ENCODE measurements around the gene USP17L24.
"Not testable (repeated sequence)": the region's sequence is repeated elsewhere in the genome, so short reads cannot be mapped to it uniquely, and the experiment has no call there.

USP17L24 gene

GRCh38 chr4:9324865-9325264 is at the start of gene USP17L24:
USP17L24 (plus strand) TSS chr4:9325165; CDS start chr4:9325165, 0 bp downstream.
- H3K27ac ChIP-seq (ENCODE audit: low read depth, low read length); H3K4me3 ChIP-seq (ENCODE audit: low read depth, low read length); H3K27me3 ChIP-seq (ENCODE audit: control insufficient read depth, insufficient read depth, low read length); H3K9me3 ChIP-seq (ENCODE audit: control insufficient read depth, insufficient read depth, low read depth, low read length); H3K36me3 ChIP-seq (ENCODE audit: control insufficient read depth, insufficient read depth, low read length); H3K9ac ChIP-seq (ENCODE audit: low read length); H3K4me1 ChIP-seq (ENCODE audit: control insufficient read depth, insufficient read depth, low read length): not testable (repeated sequence)

GRCh38 chr4:9324191-9324590 is 774 bp upstream of the USP17L24 start:
- H3K4me3 ChIP-seq (ENCODE audit: low read depth, low read length); H3K27ac ChIP-seq (ENCODE audit: low read depth, low read length); H3K9me3 ChIP-seq (ENCODE audit: control insufficient read depth, insufficient read depth, low read depth, low read length); H3K4me1 ChIP-seq (ENCODE audit: control insufficient read depth, insufficient read depth, low read length); H3K27me3 ChIP-seq (ENCODE audit: control insufficient read depth, insufficient read depth, low read length); H3K9ac ChIP-seq (ENCODE audit: low read length); H3K36me3 ChIP-seq (ENCODE audit: control insufficient read depth, insufficient read depth, low read length): not testable (repeated sequence)

GRCh38 chr4:9329611-9330010 is 4.6 kb downstream of the USP17L24 start, which contains the start of gene USP17L25:
USP17L25 (plus strand) TSS chr4:9329911; CDS start chr4:9329911, 0 bp downstream.
- H3K9ac ChIP-seq (ENCODE audit: low read length); H3K27ac ChIP-seq (ENCODE audit: low read depth, low read length); H3K4me1 ChIP-seq (ENCODE audit: control insufficient read depth, insufficient read depth, low read length); H3K4me3 ChIP-seq (ENCODE audit: low read depth, low read length); H3K36me3 ChIP-seq (ENCODE audit: control insufficient read depth, insufficient read depth, low read length); H3K27me3 ChIP-seq (ENCODE audit: control insufficient read depth, insufficient read depth, low read length); H3K9me3 ChIP-seq (ENCODE audit: control insufficient read depth, insufficient read depth, low read depth, low read length): not testable (repeated sequence)

GRCh38 chr4:9334358-9334757 is 9.4 kb downstream of the USP17L24 start, which contains the start of gene USP17L26:
USP17L26 (plus strand) TSS chr4:9334658; CDS start chr4:9334658, 0 bp downstream.
- not testable (repeated sequence) for H3K9me3 ChIP-seq (ENCODE audit: control insufficient read depth, insufficient read depth, low read depth, low read length); H3K4me1 ChIP-seq (ENCODE audit: control insufficient read depth, insufficient read depth, low read length); H3K27me3 ChIP-seq (ENCODE audit: control insufficient read depth, insufficient read depth, low read length); H3K27ac ChIP-seq (ENCODE audit: low read depth, low read length); H3K9ac ChIP-seq (ENCODE audit: low read length); H3K4me3 ChIP-seq (ENCODE audit: low read depth, low read length); H3K36me3 ChIP-seq (ENCODE audit: control insufficient read depth, insufficient read depth, low read length)

- H3K4me1 ChIP-seq (ENCODE audit: control insufficient read depth, insufficient read depth, low read length); H3K9ac ChIP-seq (ENCODE audit: low read length); H3K36me3 ChIP-seq (ENCODE audit: control insufficient read depth, insufficient read depth, low read length); H3K27me3 ChIP-seq (ENCODE audit: control insufficient read depth, insufficient read depth, low read length); H3K27ac ChIP-seq (ENCODE audit: low read depth, low read length); H3K9me3 ChIP-seq (ENCODE audit: control insufficient read depth, insufficient read depth, low read depth, low read length); H3K4me3 ChIP-seq (ENCODE audit: low read depth, low read length): not testable (repeated sequence)
Measured at GRCh38 chr4:9339103-9339502, 14.1 kb downstream of the USP17L24 start, which contains the start of gene USP17L5. USP17L5 (plus strand) TSS chr4:9339403; CDS start chr4:9339403, 0 bp downstream.

- H3K36me3 ChIP-seq (ENCODE audit: control insufficient read depth, insufficient read depth, low read length); H3K27ac ChIP-seq (ENCODE audit: low read depth, low read length); H3K27me3 ChIP-seq (ENCODE audit: control insufficient read depth, insufficient read depth, low read length); H3K9ac ChIP-seq (ENCODE audit: low read length); H3K4me3 ChIP-seq (ENCODE audit: low read depth, low read length); H3K4me1 ChIP-seq (ENCODE audit: control insufficient read depth, insufficient read depth, low read length); H3K9me3 ChIP-seq (ENCODE audit: control insufficient read depth, insufficient read depth, low read depth, low read length): not testable (repeated sequence)
Measured at GRCh38 chr4:9343848-9344247, 18.9 kb downstream of the USP17L24 start, which contains the start of gene USP17L27. USP17L27 (plus strand) TSS chr4:9344148; CDS start chr4:9344148, 0 bp downstream.

- H3K36me3 ChIP-seq (ENCODE audit: control insufficient read depth, insufficient read depth, low read length); H3K4me3 ChIP-seq (ENCODE audit: low read depth, low read length); H3K4me1 ChIP-seq (ENCODE audit: control insufficient read depth, insufficient read depth, low read length); H3K9me3 ChIP-seq (ENCODE audit: control insufficient read depth, insufficient read depth, low read depth, low read length); H3K27ac ChIP-seq (ENCODE audit: low read depth, low read length); H3K27me3 ChIP-seq (ENCODE audit: control insufficient read depth, insufficient read depth, low read length); H3K9ac ChIP-seq (ENCODE audit: low read length): not testable (repeated sequence)
Measured at GRCh38 chr4:9348593-9348992, 23.6 kb downstream of the USP17L24 start, which contains the start of gene USP17L28. USP17L28 (plus strand) TSS chr4:9348893; CDS start chr4:9348893, 0 bp downstream.

GRCh38 chr4:9350866-9351265 is 25.9 kb downstream of the USP17L24 start:
- not testable (repeated sequence) for H3K4me1 ChIP-seq (ENCODE audit: control insufficient read depth, insufficient read depth, low read length)

GRCh38 chr4:9353338-9353737 is 28.4 kb downstream of the USP17L24 start, which contains the start of gene USP17L29:
USP17L29 (plus strand) TSS chr4:9353638; CDS start chr4:9353638, 0 bp downstream.
- H3K36me3 ChIP-seq (ENCODE audit: control insufficient read depth, insufficient read depth, low read length); H3K4me3 ChIP-seq (ENCODE audit: low read depth, low read length); H3K27ac ChIP-seq (ENCODE audit: low read depth, low read length); H3K9me3 ChIP-seq (ENCODE audit: control insufficient read depth, insufficient read depth, low read depth, low read length); H3K9ac ChIP-seq (ENCODE audit: low read length); H3K27me3 ChIP-seq (ENCODE audit: control insufficient read depth, insufficient read depth, low read length); H3K4me1 ChIP-seq (ENCODE audit: control insufficient read depth, insufficient read depth, low read length): not testable (repeated sequence)

More at GRCh38 chr4:9350866-9351265, 25.9 kb downstream of the USP17L24 start:
- not testable (repeated sequence) for H3K36me3 ChIP-seq (ENCODE audit: control insufficient read depth, insufficient read depth, low read length); H3K4me3 ChIP-seq (ENCODE audit: low read depth, low read length); H3K27me3 ChIP-seq (ENCODE audit: control insufficient read depth, insufficient read depth, low read length); H3K27ac ChIP-seq (ENCODE audit: low read depth, low read length); H3K9ac ChIP-seq (ENCODE audit: low read length); H3K9me3 ChIP-seq (ENCODE audit: control insufficient read depth, insufficient read depth, low read depth, low read length)

GRCh38 chr4:9362829-9363228 is 37.9 kb downstream of the USP17L24 start, which contains the start of gene USP17L30:
USP17L30 (plus strand) TSS chr4:9363129; CDS start chr4:9363129, 0 bp downstream.
- not testable (repeated sequence) for H3K4me1 ChIP-seq (ENCODE audit: control insufficient read depth, insufficient read depth, low read length); H3K27ac ChIP-seq (ENCODE audit: low read depth, low read length); H3K27me3 ChIP-seq (ENCODE audit: control insufficient read depth, insufficient read depth, low read length); H3K4me3 ChIP-seq (ENCODE audit: low read depth, low read length); H3K9me3 ChIP-seq (ENCODE audit: control insufficient read depth, insufficient read depth, low read depth, low read length); H3K36me3 ChIP-seq (ENCODE audit: control insufficient read depth, insufficient read depth, low read length); H3K9ac ChIP-seq (ENCODE audit: low read length)
